HG03558 (cell line): ENCODE results near the gene SELENOO.

Experiments
- ATAC-seq: cut with Tn5 transposase; IDR thresholded peaks from one replicate; pipeline ENCODE4 v1.9.1; 2021; ENCODE audit warnings: moderate number of reproducible peaks; ENCODE audit not compliant: unreplicated experiment; ENCODE audit errors: extremely low read depth

Gene SELENOO

DNA sequence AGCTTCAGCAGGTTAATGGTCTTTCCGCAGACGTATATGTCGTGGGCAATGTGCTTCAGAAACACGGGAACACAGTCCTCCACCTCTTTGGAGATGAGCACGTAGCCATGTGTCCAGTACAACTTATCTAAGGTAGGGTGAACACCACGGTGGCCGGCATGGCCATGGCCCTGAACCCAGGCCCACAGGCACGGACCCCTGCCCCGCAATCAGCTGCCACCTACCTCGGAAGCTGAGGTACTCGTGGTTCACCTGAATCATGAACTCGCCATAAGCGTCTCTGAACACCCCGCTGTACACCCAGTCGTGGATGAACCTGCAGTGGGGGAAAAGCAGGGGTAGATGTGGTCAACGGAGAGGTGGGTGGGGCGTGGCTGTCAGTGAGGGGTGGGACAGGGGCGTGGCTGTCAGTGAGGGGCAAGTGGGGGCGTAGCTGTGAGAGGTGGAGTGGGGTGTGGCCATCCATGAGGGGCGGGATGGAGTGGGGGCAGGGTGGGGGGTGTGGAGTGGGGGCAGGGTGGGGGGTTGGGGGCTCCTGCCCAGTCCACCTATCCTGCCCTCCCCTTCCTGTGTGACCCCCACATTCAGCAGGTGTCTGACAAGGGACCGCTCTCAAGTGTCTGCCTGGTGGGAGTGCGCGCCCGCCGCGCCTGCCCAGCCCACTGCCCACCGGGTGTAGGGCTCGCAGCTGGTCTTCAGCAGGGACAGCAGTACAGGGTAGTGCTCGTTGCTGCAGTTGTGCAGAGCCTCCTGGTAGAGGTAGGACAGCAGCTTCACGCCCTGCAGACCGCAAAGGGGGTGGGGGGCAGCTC, 25.5 kb downstream of the SELENOO start:
- ATAC-seq, result no peak

DNA sequence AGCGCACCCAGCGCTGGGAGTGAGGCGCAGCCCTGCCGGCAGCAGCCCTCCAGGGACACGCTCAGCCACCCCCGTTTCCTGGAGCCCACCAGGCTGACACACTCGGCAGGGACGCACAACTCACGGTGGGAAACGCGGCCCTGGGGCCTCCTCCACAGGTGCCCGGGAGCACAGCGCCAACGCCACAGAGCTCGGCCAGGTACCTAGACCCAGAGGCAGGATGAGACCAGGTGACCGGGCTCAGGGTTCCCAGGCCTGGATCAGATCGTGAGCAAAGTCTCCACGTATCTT, 26.0 kb downstream of the SELENOO start:
- no peak for ATAC-seq

DNA sequence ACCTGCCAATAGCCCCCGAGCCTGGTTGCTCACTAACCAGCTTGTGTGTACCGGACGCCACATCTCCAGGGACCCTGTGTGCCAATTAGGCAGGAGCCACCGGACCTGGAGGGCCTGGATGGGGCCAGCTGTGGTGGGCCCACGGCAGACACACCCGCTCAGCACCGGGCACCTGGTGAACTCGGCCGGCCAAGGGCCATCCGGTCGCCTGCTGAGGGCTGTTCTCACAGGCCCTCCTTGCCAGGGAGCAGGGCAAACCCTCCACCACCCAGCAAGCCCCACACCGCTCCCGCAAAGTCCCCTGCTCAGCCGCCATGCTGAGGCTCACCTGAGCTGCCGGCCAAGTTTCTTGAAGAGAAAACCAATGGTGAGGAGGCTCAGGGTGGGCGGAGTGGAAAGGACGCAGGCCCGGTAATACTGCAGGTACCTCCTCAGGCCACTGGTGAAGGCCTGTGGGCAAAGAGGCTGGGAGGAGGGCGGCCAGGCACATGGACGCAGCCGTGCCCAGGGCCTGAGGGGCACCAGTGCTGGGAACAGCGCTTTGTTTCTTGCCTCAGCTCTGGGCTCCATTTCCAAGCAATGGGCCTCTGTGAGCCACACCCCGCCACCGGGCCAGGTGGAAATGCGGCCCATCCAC, 26.9 kb downstream of the SELENOO start:
- ATAC-seq, result no peak

DNA sequence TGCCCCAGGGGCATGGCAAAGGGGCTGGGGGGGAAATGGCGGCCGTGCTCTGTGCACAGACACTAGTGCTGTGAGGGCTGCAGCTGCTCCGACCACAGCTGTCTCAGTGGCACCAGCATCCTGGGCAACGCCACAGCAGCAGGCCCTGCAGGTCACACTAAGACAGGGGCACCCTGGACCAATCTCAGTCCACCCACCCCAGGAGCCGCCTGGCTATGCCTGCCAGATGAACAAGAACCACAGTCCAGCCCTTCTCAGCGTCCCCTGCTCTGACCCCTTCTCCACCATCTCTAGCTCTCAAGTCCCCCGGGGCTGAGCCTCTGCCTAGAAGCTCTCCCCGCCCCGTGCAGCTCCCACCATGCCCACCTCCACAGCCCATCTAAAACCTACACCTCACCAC, 27.6 kb downstream of the SELENOO start:
- no peak for ATAC-seq

DNA sequence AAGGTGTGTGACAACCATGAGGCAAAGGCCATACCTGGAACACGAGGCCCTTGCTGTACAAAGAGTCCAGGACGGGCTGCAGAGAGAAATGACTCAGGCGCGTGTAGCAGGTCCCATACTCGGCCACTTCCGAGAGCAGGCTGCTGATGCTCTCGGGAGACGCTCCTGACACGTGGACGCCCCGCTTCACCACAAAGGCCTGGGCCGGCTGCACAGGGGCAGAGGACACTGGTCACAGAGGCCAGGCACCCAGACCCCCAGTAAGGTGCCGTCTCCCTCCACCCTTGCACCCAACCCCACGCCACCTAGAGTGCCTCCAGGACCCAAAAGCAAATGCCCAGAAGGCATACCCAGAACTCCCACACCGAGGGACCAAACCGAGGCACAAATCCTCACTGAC, 28.6 kb downstream of the SELENOO start:
- ATAC-seq, result no peak

DNA sequence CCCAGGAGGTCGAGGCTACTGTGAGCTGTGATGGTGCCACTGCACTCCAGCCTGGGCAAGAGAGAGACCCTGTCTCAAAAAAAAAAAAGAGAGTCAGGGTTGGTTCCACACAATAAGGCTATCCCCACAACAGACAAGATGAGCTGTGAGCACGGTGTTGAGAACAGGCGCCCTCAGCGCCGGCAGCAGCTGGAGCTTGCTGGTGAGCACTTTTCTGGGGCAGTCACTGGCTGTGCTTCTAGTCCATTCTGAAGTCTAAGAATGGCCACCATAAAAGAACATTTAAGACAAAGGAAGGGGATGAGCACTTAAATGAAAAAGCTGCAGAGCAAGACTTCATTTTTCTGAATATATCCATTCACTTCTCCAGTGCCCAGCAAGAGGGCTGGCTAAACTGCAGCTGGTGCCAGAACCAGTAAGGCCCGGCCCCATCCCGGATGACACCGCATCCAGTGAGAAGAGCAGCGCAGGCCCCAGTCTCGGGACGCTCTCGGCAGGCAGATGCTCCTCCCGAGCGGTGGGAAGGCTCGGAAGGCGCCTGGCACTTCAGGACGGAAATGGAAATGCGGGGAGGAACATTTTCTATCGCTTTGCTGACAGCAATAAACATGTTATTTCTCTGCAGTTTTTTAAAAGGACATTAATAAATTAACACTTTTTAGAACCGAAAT, 31.8 kb downstream of the SELENOO start:
- no peak for ATAC-seq

DNA sequence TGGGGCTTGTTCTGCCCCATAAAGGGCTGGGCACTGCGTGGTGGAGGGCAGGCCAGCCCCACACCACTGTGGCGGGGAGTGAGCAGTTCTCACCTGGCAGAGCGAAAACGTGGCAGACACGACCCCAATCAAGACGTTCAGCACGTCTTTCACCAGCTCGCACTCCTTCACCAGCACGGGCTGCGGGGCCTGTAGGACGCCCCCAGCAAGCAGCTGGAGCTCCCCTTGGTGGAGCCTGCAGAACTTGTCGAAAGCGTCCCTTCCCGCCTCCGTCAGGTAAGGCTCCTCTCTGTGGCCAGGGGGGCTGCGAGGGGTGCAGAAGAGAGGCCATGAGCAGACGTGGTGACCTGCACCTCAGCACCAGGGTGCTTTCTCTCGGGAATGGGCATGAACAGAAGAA, 32.4 kb downstream of the SELENOO start:
- ATAC-seq, result no peak

DNA sequence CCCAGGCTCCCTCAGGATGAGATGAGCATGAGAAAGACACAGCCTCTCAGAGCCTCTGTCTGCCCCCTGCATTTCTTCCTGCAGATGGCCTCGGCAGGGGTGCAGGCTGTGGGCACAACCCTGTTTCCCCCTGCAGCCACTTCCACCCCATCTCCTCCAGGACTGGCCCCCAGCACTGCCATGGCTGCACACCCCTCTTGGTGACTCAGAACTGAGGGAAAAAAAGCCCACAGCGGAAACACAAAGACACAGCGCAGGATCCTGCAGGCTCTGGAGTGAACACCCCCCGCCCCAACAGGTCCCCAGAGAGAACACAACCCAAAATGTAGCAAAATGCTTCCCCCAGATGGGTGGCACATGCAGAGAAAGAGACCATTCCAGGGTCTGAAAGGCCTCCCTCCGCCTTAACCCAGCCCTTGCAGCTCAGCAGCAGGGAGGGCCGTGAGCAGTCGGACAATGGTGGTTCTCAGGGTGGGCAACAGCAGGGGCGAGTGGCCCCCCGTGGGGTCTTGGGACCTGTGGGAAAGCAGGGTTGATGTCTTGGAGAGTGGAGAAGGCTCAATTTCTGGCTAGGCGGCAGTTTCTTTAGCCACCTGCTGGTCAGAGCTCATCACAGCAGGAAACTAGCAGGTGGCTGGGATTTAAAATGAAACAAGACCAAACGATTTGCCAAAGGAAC, 36.1 kb downstream of the SELENOO start:
- ATAC-seq, result no peak

DNA sequence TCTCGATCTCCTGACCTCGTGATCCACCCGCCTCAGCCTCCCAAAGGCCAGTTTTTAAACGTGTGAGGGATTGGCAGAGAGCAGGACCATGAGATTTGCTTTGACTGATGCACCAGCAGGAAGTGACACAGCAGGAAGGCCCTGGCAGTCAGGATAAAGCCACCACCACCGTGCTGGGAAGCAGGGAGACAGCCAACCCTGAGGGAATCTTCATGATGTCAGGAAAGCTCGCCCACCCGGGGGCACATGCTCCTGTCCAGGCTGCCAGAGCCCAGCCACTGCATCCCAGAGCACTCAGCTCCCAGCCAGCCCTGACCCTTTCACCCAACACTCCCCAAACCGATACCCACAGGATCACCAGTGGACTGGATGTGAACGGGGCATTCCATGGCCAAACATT, 37.9 kb downstream of the SELENOO start:
- ATAC-seq, result no peak

DNA sequence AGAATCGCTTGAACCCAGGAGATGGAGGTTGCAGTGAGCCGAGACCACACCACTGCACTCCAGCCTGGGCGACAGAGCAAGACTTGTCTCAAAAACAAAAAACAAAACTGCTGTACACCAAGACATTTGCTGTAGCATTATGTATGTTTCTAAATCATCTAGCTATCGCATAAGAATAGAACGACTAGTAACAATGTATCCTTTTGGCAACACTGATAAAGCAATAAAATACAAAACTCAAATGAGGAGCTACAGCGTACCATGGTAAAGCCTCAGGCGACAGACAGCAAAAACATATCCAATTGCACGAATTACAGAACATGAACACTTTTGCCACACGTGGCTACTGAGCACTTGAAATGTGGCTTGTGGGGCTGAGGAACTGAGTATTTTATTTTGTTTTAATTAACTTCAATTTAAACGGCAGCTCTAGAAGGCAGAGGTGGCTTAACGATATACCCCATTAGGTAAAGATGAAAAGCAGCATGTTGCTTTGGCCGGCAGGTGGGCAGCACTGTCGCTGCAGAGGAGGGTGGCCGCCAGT, 41.7 kb downstream of the SELENOO start:
- no peak for ATAC-seq

DNA sequence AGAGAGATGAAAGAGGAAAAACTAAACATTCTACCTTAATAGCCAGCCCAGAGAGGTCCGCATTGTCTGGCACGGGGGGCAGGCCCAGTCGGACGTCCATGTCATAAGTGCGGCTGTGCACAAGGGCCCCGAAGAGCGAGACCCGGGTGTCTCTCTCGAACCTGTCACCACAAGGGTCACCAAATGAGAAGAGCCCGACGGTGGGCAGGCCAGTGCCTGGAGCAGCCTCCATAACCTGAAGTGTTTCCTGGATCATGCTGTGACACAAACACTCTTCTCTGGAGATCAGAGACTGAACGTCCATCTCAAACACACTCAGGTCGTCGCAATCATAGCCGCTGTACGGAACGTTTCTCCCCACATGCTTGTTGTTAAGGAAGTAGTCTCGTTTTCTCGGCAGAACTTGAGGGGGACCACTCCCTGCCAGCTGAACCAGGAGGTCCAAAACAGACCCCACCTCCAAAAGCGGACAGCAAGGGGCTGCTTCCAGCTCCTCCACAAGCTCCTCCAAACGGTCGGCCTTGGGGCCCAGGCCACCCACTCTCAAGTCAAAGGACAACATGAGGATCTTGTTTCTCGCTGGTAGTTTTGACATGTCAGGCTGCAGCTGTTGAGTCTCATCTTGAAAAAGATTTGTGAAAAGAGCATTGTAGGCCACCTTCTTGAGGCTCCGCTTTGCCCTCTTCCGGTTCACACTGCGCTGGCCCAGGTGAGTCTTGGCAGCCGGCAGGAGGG, 43.0 kb downstream of the SELENOO start:
- ATAC-seq, result no peak

DNA sequence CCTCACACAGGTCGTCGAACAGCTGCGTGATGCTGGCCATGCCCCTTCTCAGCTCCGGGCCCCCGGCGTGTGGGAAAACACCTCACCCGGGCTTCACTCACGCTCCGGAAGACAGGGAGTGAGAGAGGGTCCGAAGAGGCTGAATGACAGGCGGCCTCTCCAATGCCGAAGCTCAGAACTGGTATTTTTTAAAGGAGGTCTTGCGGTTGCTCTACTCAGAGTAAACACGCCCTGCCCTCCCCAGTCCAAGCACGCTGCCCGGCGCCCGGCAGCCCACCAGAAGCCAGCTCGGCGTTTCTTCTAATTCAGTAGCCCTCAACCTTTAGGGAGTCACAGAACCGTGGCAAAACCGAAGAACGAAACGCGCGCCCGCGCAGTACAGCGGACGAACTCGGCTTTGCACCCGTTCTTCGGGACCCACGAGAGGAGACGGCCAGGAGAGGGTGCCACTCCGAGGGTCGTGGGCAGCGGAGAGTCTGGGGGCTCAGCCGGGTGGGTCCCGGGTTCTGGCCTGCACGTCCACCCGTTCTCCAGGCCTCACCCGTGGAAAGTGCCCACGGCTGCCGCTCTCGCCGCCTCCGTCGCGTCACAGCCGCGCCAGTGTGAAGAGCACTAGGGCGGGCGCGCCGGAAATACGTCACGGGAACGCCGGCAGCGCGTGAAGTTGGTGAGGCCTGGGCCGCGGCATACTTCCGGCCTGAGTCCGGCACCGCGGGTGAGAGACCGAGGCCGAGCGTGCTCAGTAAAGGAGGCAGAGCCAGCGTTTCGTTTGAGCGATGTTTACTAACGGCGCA, 43.8 kb downstream of the SELENOO start, which contains the start of gene TUBGCP6:
Gene TUBGCP6 (minus strand): TSS at position 604 of the 794 bp plus-strand sequence. CDS start 564 bp downstream, at position 40.
- peak; percentile 45 for ATAC-seq

DNA sequence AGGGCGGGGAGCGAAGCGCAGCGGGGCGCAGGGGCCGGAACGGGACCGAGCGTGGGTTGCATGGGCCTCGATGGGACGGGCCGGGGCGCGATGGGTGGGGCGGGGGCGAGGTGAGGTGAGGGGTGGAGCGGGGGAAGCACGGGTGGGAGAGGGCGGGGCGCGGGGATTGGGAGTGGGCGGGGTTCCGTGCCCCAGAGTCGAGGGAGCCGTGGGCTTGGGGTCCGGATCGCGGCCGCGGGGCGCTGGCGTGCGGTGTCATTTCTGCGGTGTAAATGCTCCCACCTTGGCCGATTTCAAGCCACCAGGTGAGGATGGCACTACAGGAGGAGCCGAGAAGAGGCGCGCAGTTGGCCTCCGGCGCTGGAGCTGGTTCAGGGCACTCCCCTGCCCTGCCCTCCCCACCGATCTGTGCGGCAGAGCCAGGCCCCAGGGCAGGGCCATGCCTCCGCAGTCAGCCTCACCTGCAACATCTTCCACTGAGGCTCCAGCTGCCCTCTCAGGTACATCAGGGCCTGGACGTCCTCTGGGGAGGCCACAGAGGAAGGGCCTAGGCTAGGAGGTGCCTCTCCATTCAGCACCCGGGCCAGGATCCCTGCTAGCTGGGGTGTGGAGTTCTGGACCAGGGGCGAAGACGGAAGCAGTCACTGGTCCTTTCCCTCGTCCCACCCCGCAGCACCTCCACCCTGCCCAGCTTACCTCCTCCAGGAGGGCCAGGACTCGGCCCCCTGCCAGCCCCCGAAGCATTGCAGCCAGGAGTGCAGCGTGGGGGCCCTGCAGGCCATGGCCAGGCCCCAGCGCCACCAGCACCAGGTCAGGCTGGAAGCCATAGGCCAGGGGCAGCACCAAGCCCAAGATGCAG, 44.6 kb downstream of the SELENOO start:
- ATAC-seq, result no peak

DNA sequence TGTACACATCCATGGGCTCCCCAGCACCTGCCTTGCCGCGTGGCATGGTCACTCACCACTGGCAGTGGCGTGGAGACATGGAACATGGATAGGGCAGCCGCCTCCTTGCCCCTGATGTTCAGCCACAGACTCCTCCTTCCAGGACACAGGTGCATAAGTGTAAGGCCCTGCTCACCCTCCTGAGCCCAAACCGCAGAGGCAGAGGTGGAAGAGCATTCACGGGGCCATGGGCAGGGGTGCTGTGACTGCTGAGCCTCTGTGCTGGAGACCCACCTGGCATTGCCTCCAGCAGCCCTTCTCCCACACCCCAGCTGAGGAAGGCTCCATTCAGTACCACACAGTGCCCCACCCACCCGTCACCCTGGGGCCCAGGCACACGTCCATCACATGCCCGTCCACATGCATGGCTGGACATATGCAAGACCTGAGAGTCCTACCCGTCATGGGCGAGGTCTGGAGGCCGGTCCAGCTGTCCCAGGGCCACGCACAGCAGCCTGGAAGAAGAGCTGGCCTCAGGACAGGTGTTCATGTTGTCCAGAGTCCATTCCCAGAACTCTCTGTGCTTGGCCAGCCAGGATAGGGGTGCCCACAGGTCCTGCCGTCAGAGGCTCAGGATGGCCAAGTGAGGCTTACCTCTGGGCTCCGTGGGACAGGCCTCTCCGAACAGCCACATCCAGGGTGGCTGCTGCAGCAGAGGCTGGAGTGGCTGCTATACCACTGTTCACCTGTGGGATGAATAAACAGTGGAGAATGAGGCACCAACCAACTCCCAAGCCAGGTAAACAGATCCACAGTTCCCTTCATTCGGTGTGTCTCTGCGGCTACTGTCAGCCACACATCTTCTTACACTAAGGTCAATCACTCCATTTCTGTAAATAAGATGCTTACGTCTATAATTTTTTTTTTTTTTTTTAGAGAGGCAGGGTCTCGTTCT, 45.7 kb downstream of the SELENOO start:
- ATAC-seq, result no peak

DNA sequence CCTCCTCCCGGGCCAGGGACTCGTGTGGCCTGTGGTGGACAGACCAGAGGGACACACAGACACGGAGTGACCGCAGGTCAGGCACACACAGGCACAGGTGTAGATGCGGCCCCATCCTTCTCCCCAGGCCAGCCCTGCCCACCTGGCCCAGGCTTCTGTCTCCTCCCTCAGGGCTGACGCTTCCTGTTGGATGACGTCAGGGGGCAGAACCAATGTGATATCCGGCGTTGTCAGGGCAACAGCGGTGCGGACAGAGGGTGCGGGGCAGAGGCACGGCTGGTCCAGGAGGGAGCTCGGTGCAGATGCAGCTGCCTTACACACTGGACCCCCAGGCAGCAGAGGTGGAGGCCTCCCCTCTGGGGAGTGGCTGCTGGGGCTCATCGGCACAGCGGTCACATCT, 46.9 kb downstream of the SELENOO start:
- no peak for ATAC-seq

DNA sequence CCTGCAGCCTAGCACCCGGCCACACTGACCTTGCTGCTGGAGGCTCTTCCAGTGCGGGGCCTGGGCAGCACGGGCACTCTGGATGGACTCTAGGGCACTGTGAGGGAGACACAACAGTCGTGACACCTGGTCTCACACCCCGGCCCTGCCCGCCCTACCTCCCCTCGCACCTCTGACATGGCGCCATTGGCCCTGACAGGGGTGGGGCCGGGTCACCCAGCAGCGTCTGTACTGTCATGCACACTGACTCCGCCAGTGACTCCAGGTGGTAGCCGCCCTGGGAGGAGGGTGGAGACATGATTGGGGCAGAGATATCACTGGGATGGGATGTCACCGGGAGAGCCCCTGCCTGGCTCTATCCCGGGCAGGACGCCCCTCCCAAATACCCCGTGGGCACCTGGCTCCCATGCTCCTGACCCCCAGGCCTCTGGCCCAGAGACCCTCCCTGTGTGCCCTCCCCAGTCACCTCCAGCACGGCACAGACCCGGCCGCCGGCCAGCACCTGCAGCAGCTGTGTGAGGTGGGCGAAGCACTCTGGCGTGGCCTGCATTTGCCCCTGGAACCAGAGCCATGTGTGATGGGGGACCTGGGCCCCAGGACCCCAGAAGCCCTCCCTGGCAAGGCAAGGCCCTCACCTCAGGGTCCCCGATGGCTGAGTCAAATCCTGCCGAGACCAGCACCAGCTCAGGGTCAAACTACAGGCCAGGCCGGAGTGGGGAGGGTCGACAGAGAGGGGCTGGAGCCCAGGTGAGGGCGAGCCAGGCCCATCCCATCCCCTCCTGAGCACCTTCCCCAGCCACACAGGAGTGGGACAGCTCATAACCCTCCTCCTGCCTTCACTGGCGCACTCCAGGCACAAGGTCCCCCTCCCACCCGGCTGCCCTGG, 47.6 kb downstream of the SELENOO start:
- no peak for ATAC-seq
